WERI-Rb-1 (cell line): ENCODE measurements around the gene BHLHA9.
"Not testable (repeated sequence)": the region's sequence is repeated elsewhere in the genome, so short reads cannot be mapped to it uniquely, and the experiment has no call there.

Experiments
- DNase-seq: peaks from one replicate; pipeline ENCODE4 v3.0.0-alpha.2; 2020
- H3K27ac ChIP-seq: fragments of 250-450 bp; sonication (Bioruptor Pico); 2 replicates; pipeline ENCODE4 v1.5.1; 2020; ENCODE audit warnings: mild to moderate bottlenecking, moderate library complexity
- H3K27me3 ChIP-seq: fragments of 250-450 bp; sonication (Bioruptor Pico); 2 replicates; pipeline ENCODE4 v1.5.1; 2021; ENCODE audit warnings: mild to moderate bottlenecking, low read depth, moderate library complexity; ENCODE audit not compliant: insufficient read depth, severe bottlenecking
- H3K36me3 ChIP-seq: fragments of 250-450 bp; sonication (Bioruptor Pico); 2 replicates; pipeline ENCODE4 v1.5.1; 2020; ENCODE audit warnings: mild to moderate bottlenecking, moderate library complexity
- H3K4me3 ChIP-seq: 2 replicates; pipeline ENCODE4 v1.5.1; 2011; ENCODE audit warnings: low read depth, mild to moderate bottlenecking, control low read depth, low read length
- H3K9me3 ChIP-seq: fragments of 250-450 bp; sonication (Bioruptor Pico); 2 replicates; pipeline ENCODE4 v1.5.1; 2021; ENCODE audit warnings: mild to moderate bottlenecking, moderate library complexity; ENCODE audit not compliant: severe bottlenecking
- TF ChIP-seq, protein P1 (sequence below): IDR thresholded peaks from 2 replicates; pipeline ENCODE4 v1.5.1; 2011; ENCODE audit warnings: low read depth, mild to moderate bottlenecking, control low read depth, inconsistent platforms, low read length

BHLHA9 gene

DNA sequence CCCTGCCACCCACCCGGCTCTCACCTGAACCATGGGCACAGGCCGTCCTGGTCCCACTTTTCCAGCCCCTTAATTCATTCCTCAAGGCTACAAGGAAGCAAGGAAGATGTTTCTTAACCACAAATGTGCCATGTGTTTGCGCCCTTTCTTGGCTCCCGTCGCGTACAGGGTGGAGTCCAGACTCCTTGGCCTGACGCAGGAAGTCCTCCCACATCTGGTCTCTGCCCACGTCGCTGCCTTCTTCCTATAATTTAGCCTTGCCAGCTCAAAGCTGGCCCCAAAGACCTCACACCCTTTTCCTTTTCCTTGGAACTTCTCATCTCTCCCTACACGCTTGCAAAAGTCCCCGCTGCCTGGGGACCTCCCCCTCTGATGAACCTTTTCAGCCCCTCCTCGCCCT lies 38.8 kb upstream of the BHLHA9 start:
- Histone ChIP-seq H3K36me3 (no peaks in the 10 kb centered on the region), H3K4me3 (no peak overlapping the region), H3K9me3 (no peaks in the 10 kb centered on the region), H3K27me3 (peaks cover 19% of the 10 kb centered on the region), H3K27ac (no peak overlapping the region)
- no peak for DNase-seq
- TF ChIP-seq, protein P1, sequence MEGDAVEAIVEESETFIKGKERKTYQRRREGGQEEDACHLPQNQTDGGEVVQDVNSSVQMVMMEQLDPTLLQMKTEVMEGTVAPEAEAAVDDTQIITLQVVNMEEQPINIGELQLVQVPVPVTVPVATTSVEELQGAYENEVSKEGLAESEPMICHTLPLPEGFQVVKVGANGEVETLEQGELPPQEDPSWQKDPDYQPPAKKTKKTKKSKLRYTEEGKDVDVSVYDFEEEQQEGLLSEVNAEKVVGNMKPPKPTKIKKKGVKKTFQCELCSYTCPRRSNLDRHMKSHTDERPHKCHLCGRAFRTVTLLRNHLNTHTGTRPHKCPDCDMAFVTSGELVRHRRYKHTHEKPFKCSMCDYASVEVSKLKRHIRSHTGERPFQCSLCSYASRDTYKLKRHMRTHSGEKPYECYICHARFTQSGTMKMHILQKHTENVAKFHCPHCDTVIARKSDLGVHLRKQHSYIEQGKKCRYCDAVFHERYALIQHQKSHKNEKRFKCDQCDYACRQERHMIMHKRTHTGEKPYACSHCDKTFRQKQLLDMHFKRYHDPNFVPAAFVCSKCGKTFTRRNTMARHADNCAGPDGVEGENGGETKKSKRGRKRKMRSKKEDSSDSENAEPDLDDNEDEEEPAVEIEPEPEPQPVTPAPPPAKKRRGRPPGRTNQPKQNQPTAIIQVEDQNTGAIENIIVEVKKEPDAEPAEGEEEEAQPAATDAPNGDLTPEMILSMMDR: no peak

- no peak overlapping the region for H3K4me3 ChIP-seq
- DNase-seq: no peak
- H3K9me3 ChIP-seq: no peaks in the 10 kb centered on the region
- H3K27ac ChIP-seq: no peak overlapping the region
- TF ChIP-seq, protein P1: no peak
- no peaks in the 10 kb centered on the region for H3K36me3 ChIP-seq
- H3K27me3 ChIP-seq: peaks cover 19% of the 10 kb centered on the region
Measured at GRCh38 chr17:1232331-1232730, 37.9 kb upstream of the BHLHA9 start.

- no peak overlapping the region for H3K27ac ChIP-seq
- TF ChIP-seq, protein P1: no peak
- DNase-seq: no peak
- no peaks in the 10 kb centered on the region for H3K36me3 ChIP-seq
- H3K9me3 ChIP-seq: no peaks in the 10 kb centered on the region
- peaks cover 19% of the 10 kb centered on the region for H3K27me3 ChIP-seq
- H3K4me3 ChIP-seq: no peak overlapping the region
Measured at GRCh38 chr17:1232786-1233185, 37.5 kb upstream of the BHLHA9 start.

- Histone ChIP-seq H3K4me3 (no peak overlapping the region), H3K9me3 (no peaks in the 10 kb centered on the region), H3K27ac (no peak overlapping the region), H3K27me3 (peaks cover 9% of the 10 kb centered on the region), H3K36me3 (no peaks in the 10 kb centered on the region)
- TF ChIP-seq, protein P1: no peak
- no peak for DNase-seq
Measured at GRCh38 chr17:1234455-1234854, 35.8 kb upstream of the BHLHA9 start.

DNA sequence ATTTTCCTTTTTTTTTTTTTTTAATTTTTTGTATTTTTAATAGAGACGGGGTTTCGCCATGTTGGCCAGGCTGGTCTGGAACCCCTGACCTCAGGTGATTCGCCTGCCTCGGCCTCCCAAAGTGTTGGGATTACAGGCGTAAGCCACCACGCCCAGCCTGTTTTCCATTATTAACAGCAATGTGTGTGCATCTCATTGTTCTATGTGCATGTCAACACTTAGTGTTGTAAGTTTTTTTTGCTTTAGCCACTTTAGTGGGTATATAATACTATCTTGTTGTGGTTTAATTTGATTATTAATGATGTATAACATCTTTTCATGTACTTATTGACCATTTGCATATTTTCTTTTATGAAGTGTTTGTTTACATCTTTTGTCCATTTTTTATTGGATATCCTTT lies 32.8 kb upstream of the BHLHA9 start:
- H3K9me3 ChIP-seq: no peaks in the 10 kb centered on the region
- TF ChIP-seq, protein P1: no peak
- no peak overlapping the region for H3K27ac ChIP-seq
- H3K36me3 ChIP-seq: no peaks in the 10 kb centered on the region
- no peaks in the 10 kb centered on the region for H3K27me3 ChIP-seq
- no peak for DNase-seq
- H3K4me3 ChIP-seq: no peak overlapping the region

- Histone ChIP-seq H3K36me3 (no peaks in the 10 kb centered on the region), H3K27ac (no peak overlapping the region), H3K27me3 (no peaks in the 10 kb centered on the region), H3K9me3 (no peaks in the 10 kb centered on the region), H3K4me3 (no peak overlapping the region)
- DNase-seq: no peak
- TF ChIP-seq, protein P1: no peak
Measured at GRCh38 chr17:1239210-1239609, 31.0 kb upstream of the BHLHA9 start.

DNA sequence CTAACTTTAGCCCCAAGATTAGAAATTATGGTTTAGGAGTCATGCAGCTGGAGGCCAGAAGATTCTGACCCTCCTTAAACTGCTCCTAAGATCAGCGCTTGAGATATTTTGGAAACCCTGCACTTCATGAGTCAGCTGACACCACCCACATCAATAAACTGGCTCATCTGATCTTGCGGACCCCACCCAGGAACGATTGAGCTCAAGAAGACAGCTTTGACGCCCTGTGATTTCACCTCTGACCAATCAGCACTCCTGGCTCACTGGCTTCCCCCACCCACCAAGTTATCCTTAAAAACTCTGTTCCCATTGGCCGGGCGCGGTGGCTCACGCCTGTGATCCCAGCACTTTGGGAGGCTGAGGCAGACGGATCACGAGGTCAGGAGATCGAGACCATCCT lies 29.8 kb upstream of the BHLHA9 start:
- not testable (repeated sequence) for H3K9me3 ChIP-seq, H3K27ac ChIP-seq, H3K27me3 ChIP-seq, H3K36me3 ChIP-seq, DNase-seq, H3K4me3 ChIP-seq
